H9 (cell line): ENCODE results near the gene GCK. TPM values are rescaled to one million over a fixed set of nuclear protein-coding genes. Genes with fewer than 3 reads are reported as not detected.

Experiments
- DNase-seq: peaks from one replicate; pipeline ENCODE4 v3.0.0-alpha.2; 2017
- H2AFZ ChIP-seq: one replicate; pipeline ENCODE4 v1.6.1; 2013; ENCODE audit warnings: mild to moderate bottlenecking, low read length, control low read depth, moderate library complexity
- H2AK5ac ChIP-seq: 2 replicates; pipeline ENCODE4 v1.6.1; 2013; ENCODE audit warnings: low read length, control low read depth, mixed read lengths; ENCODE audit not compliant: insufficient read length
- H2BK120ac ChIP-seq: one replicate; pipeline ENCODE4 v1.6.1; 2013; ENCODE audit warnings: low read depth, mild to moderate bottlenecking, low read length, control low read depth, inconsistent platforms; ENCODE audit not compliant: poor library complexity, severe bottlenecking
- H2BK12ac ChIP-seq: 2 replicates; pipeline ENCODE4 v1.6.1; 2013; ENCODE audit warnings: low read length, control low read depth, mixed read lengths, low read depth; ENCODE audit not compliant: insufficient read length
- H2BK15ac ChIP-seq: 2 replicates; pipeline ENCODE4 v1.6.1; 2013; ENCODE audit warnings: low read depth, low read length, control low read depth
- H2BK20ac ChIP-seq: one replicate; pipeline ENCODE4 v1.6.1; 2013; ENCODE audit warnings: low read depth, mild to moderate bottlenecking, low read length, control low read depth, inconsistent platforms; ENCODE audit not compliant: poor library complexity, severe bottlenecking
- H2BK5ac ChIP-seq: 2 replicates; pipeline ENCODE4 v1.6.1; 2013; ENCODE audit warnings: low read length, control low read depth, mixed read lengths; ENCODE audit not compliant: insufficient read length
- H3K14ac ChIP-seq: 2 replicates; pipeline ENCODE4 v1.6.1; 2013; ENCODE audit warnings: low read length, control low read depth; ENCODE audit not compliant: insufficient read depth
- H3K18ac ChIP-seq: 2 replicates; pipeline ENCODE4 v1.6.1; 2013; ENCODE audit warnings: low read depth, mild to moderate bottlenecking, mixed read lengths, low read length, control low read depth; ENCODE audit not compliant: insufficient read length
- H3K23ac ChIP-seq: 2 replicates; pipeline ENCODE4 v1.6.1; 2013; ENCODE audit warnings: low read length, control low read depth, mixed read lengths, low read depth; ENCODE audit not compliant: insufficient read length
- H3K23me2 ChIP-seq: 2 replicates; pipeline ENCODE4 v1.6.1; 2013; ENCODE audit warnings: low read depth, mild to moderate bottlenecking, mixed read lengths, low read length, control low read depth; ENCODE audit not compliant: insufficient read length, poor library complexity, severe bottlenecking
- H3K27ac ChIP-seq: 2 replicates; pipeline ENCODE4 v1.5.1; 2013; ENCODE audit warnings: low read length, control low read depth, mixed read lengths, low read depth; ENCODE audit not compliant: insufficient read length
- H3K27me3 ChIP-seq: 2 replicates; pipeline ENCODE4 v1.6.1; 2013; ENCODE audit warnings: low read length, control low read depth, inconsistent platforms; ENCODE audit not compliant: insufficient read depth
- H3K4ac ChIP-seq: 2 replicates; pipeline ENCODE4 v1.6.1; 2013; ENCODE audit warnings: low read depth, mild to moderate bottlenecking, control low read depth, inconsistent platforms, low read length, moderate library complexity
- H3K4me1 ChIP-seq: 2 replicates; pipeline ENCODE4 v1.6.1; 2013; ENCODE audit warnings: low read length, control low read depth, inconsistent platforms; ENCODE audit not compliant: insufficient read depth
- H3K4me2 ChIP-seq: 2 replicates; pipeline ENCODE4 v1.6.1; 2013; ENCODE audit warnings: low read length, control low read depth, mixed read lengths; ENCODE audit not compliant: insufficient read length, insufficient read depth
- H3K56ac ChIP-seq: 2 replicates; pipeline ENCODE4 v1.6.1; 2013; ENCODE audit warnings: low read depth, mild to moderate bottlenecking, mixed read lengths, low read length, control low read depth; ENCODE audit not compliant: insufficient read length
- H3K79me1 ChIP-seq: 2 replicates; pipeline ENCODE4 v1.6.1; 2013; ENCODE audit warnings: low read depth, mild to moderate bottlenecking, moderate library complexity, low read length, control low read depth, inconsistent platforms; ENCODE audit not compliant: insufficient read depth, poor library complexity, severe bottlenecking
- H3K79me2 ChIP-seq: 2 replicates; pipeline ENCODE4 v1.6.1; 2013; ENCODE audit warnings: low read length, control low read depth, inconsistent platforms; ENCODE audit not compliant: insufficient read depth
- H3K9ac ChIP-seq: 2 replicates; pipeline ENCODE4 v1.6.1; 2013; ENCODE audit warnings: low read length, control low read depth, mixed read lengths; ENCODE audit not compliant: insufficient read length; ENCODE audit errors: extremely low read depth
- H3K9me3 ChIP-seq: one replicate; pipeline ENCODE4 v1.6.1; 2013; ENCODE audit warnings: low read depth, low read length, inconsistent platforms; ENCODE audit not compliant: control insufficient read depth
- H3T11ph ChIP-seq: one replicate; pipeline ENCODE4 v1.6.1; 2013; ENCODE audit warnings: mild to moderate bottlenecking, low read length, control low read depth, inconsistent platforms
- H4K20me1 ChIP-seq: one replicate; pipeline ENCODE4 v1.6.1; 2013; ENCODE audit not compliant: control insufficient read depth, insufficient read length, insufficient read depth
- H4K5ac ChIP-seq: 2 replicates; pipeline ENCODE4 v1.6.1; 2013; ENCODE audit warnings: low read depth, mild to moderate bottlenecking, mixed read lengths, low read length, control low read depth; ENCODE audit not compliant: insufficient read length
- H4K8ac ChIP-seq: replicated peaks from 2 replicates; pipeline ENCODE4 v1.6.1; 2013; ENCODE audit warnings: low read length, control low read depth, mixed read lengths, low read depth; ENCODE audit not compliant: insufficient read length
- H4K91ac ChIP-seq: 2 replicates; pipeline ENCODE4 v1.6.1; 2013; ENCODE audit warnings: low read depth, mild to moderate bottlenecking, moderate library complexity, mixed read lengths, low read length, control low read depth; ENCODE audit not compliant: insufficient read length
- H3K27ac Mint-ChIP-seq, 3 experiments: 2 replicates in 2 of 3; 3 replicates in 1 of 3; pipeline ENCODE4 v1.8.0; 2020 to 2021; ENCODE audit warnings: mixed read lengths in 3 of 3, mild to moderate bottlenecking in 1 of 3, moderate library complexity in 1 of 3
- H3K27me3 Mint-ChIP-seq: 2 replicates; pipeline ENCODE4 v1.8.0; 2021; ENCODE audit warnings: low read depth, mild to moderate bottlenecking, moderate library complexity, mixed read lengths
- H3K36me3 Mint-ChIP-seq, 3 experiments: 2 replicates in 2 of 3; 3 replicates in 1 of 3; pipeline ENCODE4 v1.8.0; 2020 to 2021; ENCODE audit warnings: low read depth in 3 of 3, mixed read lengths in 3 of 3; ENCODE audit not compliant: insufficient read depth in 1 of 3
- H3K4me1 Mint-ChIP-seq, 2 experiments: 2 replicates each; pipeline ENCODE4 v1.8.0; 2020; ENCODE audit warnings: mixed read lengths in 2 of 2
- H3K4me3 Mint-ChIP-seq, 2 experiments: 2 replicates in 1 of 2; 3 replicates in 1 of 2; pipeline ENCODE4 v1.8.0; 2020 to 2021; ENCODE audit warnings: mild to moderate bottlenecking in 2 of 2, mixed read lengths in 2 of 2, moderate library complexity in 1 of 2
- H3K9me3 Mint-ChIP-seq, 2 experiments: 2 replicates in 1 of 2; 3 replicates in 1 of 2; pipeline ENCODE4 v1.8.0; 2020; ENCODE audit warnings: mild to moderate bottlenecking in 2 of 2, mixed read lengths in 2 of 2, moderate library complexity in 1 of 2
- WGBS: extraction: QIAGEN DNeasy Blood & Tissue Kit; methylation state at CpG from one replicate; pipeline ENCODE4 v1.1.7; 2013; ENCODE audit warnings: missing lambda C conversion rate, low lambda C conversion rate, mixed read lengths; ENCODE audit not compliant: insufficient read length; ENCODE audit errors: extremely low coverage; 5-methylcytosine and 5-hydroxymethylcytosine counted together
- total RNA-seq: library from RNA; stranded (reverse); gene quantifications from 2 replicates; pipeline ENCODE4 v1.2.1, GENCODE V29; 2021
- TF ChIP-seq, protein P1 (sequence below): fragments of 200-600 bp; sonication (generic); conservative IDR thresholded peaks from 3 replicates; pipeline ENCODE4 v1.8.0; 2021; ENCODE audit warnings: antibody characterized with exemption, mild to moderate bottlenecking

Gene GCK
- total RNA-seq, 1 experiment from 2014 or later, result 0.98 TPM

DNA sequence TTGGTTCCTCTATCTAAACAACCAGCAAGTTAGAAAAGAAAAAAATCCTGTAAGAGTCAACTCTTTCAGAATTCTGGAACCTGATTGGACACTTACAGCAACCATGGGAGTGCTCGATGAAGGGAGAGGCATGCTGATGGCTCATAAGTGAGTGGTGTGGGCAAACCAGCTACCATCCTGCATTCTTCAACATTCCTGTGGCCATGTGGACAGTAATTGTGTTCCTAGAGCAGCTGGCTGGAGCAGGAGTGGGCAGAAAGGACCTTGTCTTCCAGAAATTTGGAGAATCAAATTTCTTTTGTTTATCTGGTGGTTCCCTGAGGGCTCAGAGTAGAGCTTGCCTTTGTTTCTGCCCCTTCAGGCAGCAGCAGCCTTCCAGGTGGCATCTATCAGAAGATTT lies 25.6 kb downstream of the GCK start:
- H2BK20ac ChIP-seq, result no peak overlapping the region
- H3K27ac ChIP-seq, result no peak overlapping the region
- H3K23ac ChIP-seq, result no peak overlapping the region
- H2AFZ ChIP-seq, result no peak overlapping the region
- WGBS, result no CpG with 5 or more reads among the region's 1 CpG
- Mint-ChIP-seq H3K9me3 (no peaks in the 10 kb centered on the region), H3K27ac (no peak overlapping the region), H3K4me1 (peaks cover 11% of the 10 kb centered on the region in 2 experiments), H3K36me3 (no peaks in the 10 kb centered on the region), H3K4me3 (no peak overlapping the region), H3K27me3 (peaks cover 18% of the 10 kb centered on the region)
- H2BK12ac ChIP-seq, result no peak overlapping the region
- no peak overlapping the region for H4K5ac ChIP-seq
- H3K9ac ChIP-seq, result no peak overlapping the region
- no peak overlapping the region for H2BK15ac ChIP-seq
- no peak overlapping the region for H2BK120ac ChIP-seq
- H3K79me1 ChIP-seq, result no peaks in the 10 kb centered on the region
- no peak overlapping the region for H2BK5ac ChIP-seq
- no peak overlapping the region for H3K56ac ChIP-seq
- no peak overlapping the region for H3K14ac ChIP-seq
- DNase-seq, result peak; percentile 22
- H3K4me2 ChIP-seq, result no peak overlapping the region
- no peak overlapping the region for H4K8ac ChIP-seq
- H3K79me2 ChIP-seq, result no peaks in the 10 kb centered on the region
- no peak overlapping the region for H2AK5ac ChIP-seq
- no peak overlapping the region for H4K91ac ChIP-seq
- H3T11ph ChIP-seq, result no peak overlapping the region
- no peaks in the 10 kb centered on the region for H3K9me3 ChIP-seq
- TF ChIP-seq, protein P1, sequence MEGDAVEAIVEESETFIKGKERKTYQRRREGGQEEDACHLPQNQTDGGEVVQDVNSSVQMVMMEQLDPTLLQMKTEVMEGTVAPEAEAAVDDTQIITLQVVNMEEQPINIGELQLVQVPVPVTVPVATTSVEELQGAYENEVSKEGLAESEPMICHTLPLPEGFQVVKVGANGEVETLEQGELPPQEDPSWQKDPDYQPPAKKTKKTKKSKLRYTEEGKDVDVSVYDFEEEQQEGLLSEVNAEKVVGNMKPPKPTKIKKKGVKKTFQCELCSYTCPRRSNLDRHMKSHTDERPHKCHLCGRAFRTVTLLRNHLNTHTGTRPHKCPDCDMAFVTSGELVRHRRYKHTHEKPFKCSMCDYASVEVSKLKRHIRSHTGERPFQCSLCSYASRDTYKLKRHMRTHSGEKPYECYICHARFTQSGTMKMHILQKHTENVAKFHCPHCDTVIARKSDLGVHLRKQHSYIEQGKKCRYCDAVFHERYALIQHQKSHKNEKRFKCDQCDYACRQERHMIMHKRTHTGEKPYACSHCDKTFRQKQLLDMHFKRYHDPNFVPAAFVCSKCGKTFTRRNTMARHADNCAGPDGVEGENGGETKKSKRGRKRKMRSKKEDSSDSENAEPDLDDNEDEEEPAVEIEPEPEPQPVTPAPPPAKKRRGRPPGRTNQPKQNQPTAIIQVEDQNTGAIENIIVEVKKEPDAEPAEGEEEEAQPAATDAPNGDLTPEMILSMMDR, result no peak
- no peaks in the 10 kb centered on the region; the same call in 1 of the 2 replicates for H3K4me1 ChIP-seq
- no peaks in the 10 kb centered on the region for H3K23me2 ChIP-seq
- H3K27me3 ChIP-seq, result no peaks in the 10 kb centered on the region; the same call in 1 of the 2 replicates
- no peaks in the 10 kb centered on the region for H4K20me1 ChIP-seq
- H3K18ac ChIP-seq, result peak overlapping the region; percentile 28
- no peak overlapping the region for H3K4ac ChIP-seq
